Caco-2 (cell line): ENCODE data around the gene UBE2K. TPM values are rescaled to one million over a fixed set of nuclear protein-coding genes. Genes with fewer than 3 reads are reported as not detected.
"Not testable (repeated sequence)": the region's sequence is repeated elsewhere in the genome, so short reads cannot be mapped to it uniquely, and the experiment has no call there.

ENCODE experiments used
- BruUV-seq: library from RNA; stranded (reverse); fragments of 400-500 nt; replicated peaks from 2 replicates; lab custom pipeline; 2021; lab: Mats Ljungman, UMichigan
- CTCF ChIA-PET: fragments of 300-600 bp; sonication (Branson Sonifier 250); formaldehyde crosslinking; loops from one replicate; lab custom pipeline; 2022; ENCODE audit warnings: antibody characterized with exemption; lab: Charles Lee
- POLR2A ChIA-PET: fragments of 300-600 bp; sonication (Branson Sonifier 250); formaldehyde crosslinking; loops from one replicate; lab custom pipeline; 2022; ENCODE audit warnings: antibody characterized with exemption; lab: Charles Lee
- DNase-seq, 2 experiments: peaks; one replicate each; pipeline versions ENCODE4 v3.0.0 to v3.0.0-alpha.2; 2020 to 2022
- H3K27me3 ChIP-seq: replicated peaks from 2 replicates; pipeline ENCODE4 v1.6.0; 2011; ENCODE audit warnings: low read length; ENCODE audit not compliant: control insufficient read depth, insufficient read depth
- H3K36me3 ChIP-seq: 2 replicates; pipeline ENCODE4 v1.5.1; 2011; ENCODE audit warnings: low read length; ENCODE audit not compliant: control insufficient read depth, insufficient read depth
- H3K4me1 ChIP-seq: fragments of 250-450 bp; sonication (Bioruptor Pico); 2 replicates; pipeline ENCODE4 v1.5.1; 2020; ENCODE audit warnings: mild to moderate bottlenecking
- H3K4me3 ChIP-seq: 2 replicates; pipeline ENCODE4 v1.5.1; 2011; ENCODE audit warnings: low read depth, mild to moderate bottlenecking, control low read depth, low read length
- H3K9me3 ChIP-seq: fragments of 250-450 bp; sonication (Bioruptor Pico); 2 replicates; pipeline ENCODE4 v1.5.1; 2020; ENCODE audit warnings: mild to moderate bottlenecking, moderate library complexity
- H3K27ac Mint-ChIP-seq: one replicate; pipeline ENCODE4 v1.8.0; 2022; ENCODE audit warnings: mixed read lengths; ENCODE audit not compliant: unreplicated experiment
- H3K27me3 Mint-ChIP-seq: one replicate; pipeline ENCODE4 v1.8.0; 2022; ENCODE audit warnings: mixed read lengths; ENCODE audit not compliant: insufficient read depth, unreplicated experiment
- H3K36me3 Mint-ChIP-seq: one replicate; pipeline ENCODE4 v1.8.0; 2022; ENCODE audit warnings: mild to moderate bottlenecking, mixed read lengths; ENCODE audit not compliant: insufficient read depth, unreplicated experiment
- H3K4me1 Mint-ChIP-seq: one replicate; pipeline ENCODE4 v1.8.0; 2022; ENCODE audit warnings: low read depth, mixed read lengths; ENCODE audit not compliant: unreplicated experiment
- H3K4me3 Mint-ChIP-seq: one replicate; pipeline ENCODE4 v1.8.0; 2022; ENCODE audit warnings: mild to moderate bottlenecking, moderate library complexity, mixed read lengths; ENCODE audit not compliant: unreplicated experiment
- H3K9me3 Mint-ChIP-seq: one replicate; pipeline ENCODE4 v1.8.0; 2022; ENCODE audit warnings: mixed read lengths; ENCODE audit not compliant: unreplicated experiment
- CTCF ChIP-seq, 2 experiments: fragments of 200-600 bp in 1 of 2; IDR thresholded peaks; 1 replicate in 1 of 2; 2 replicates in 1 of 2; pipeline versions ENCODE4 v1.5.1 to v1.8.0; 2011 to 2022; ENCODE audit warnings: antibody characterized with exemption in 1 of 2, control low read depth in 1 of 2, inconsistent platforms in 1 of 2, low read depth in 1 of 2, low read length in 1 of 2, mild to moderate bottlenecking in 1 of 2, moderate library complexity in 1 of 2; ENCODE audit not compliant: insufficient read depth in 1 of 2, severe bottlenecking in 1 of 2, unreplicated experiment in 1 of 2
- intact Hi-C: fragments of 100-400 bp; cut with micrococcal nuclease; formaldehyde crosslinking; loops from one replicate; pipeline ENCODE4 v1.10.0; 2022; ENCODE audit not compliant: unreplicated experiment
- total RNA-seq: library from RNA; stranded (reverse); gene quantifications from 2 replicates; pipeline ENCODE4 v1.2.3, GENCODE V29; 2022

UBE2K gene
- total RNA-seq, 1 experiment from 2014 or later, result 141 TPM

- Mint-ChIP-seq H3K4me1 (no peaks in the 10 kb centered on the region), H3K36me3 (peaks cover 13% of the 10 kb centered on the region), H3K27ac (no peak overlapping the region), H3K4me3 (no peak overlapping the region), H3K9me3 (peaks cover 15% of the 10 kb centered on the region), H3K27me3 (no peaks in the 10 kb centered on the region)
- no peak for TF ChIP-seq CTCF (IDR thresholded peaks at IDR 0.05; ENCODE audit: insufficient read depth in 1 of 2, low read depth in 1 of 2, low read length in 1 of 2, severe bottlenecking in 1 of 2, unreplicated experiment in 1 of 2)
- ChIA-PET CTCF (interaction anchor here (0.7 to 0.9 kb wide), 2 partner anchors 131 to 339 kb away, joined by 5 read pairs; no protein-coding TSS in a partner anchor), POLR2A (no interaction called here)
- H3K4me3 ChIP-seq, result no peak overlapping the region
- no peaks in the 10 kb centered on the region for H3K4me1 ChIP-seq
- no peak for DNase-seq
- no peaks in the 10 kb centered on the region for H3K27me3 ChIP-seq
- no peaks in the 10 kb centered on the region for H3K9me3 ChIP-seq
- no TSS peak for BruUV-seq
- intact Hi-C loops, result no loop called here
- no peaks in the 10 kb centered on the region for H3K36me3 ChIP-seq
Observed at GRCh38 chr4:39808231-39808749, 110.4 kb downstream of the UBE2K start.

- H3K9me3 ChIP-seq, result no peaks in the 10 kb centered on the region
- Mint-ChIP-seq H3K27me3 (no peaks in the 10 kb centered on the region), H3K9me3 (peaks cover 15% of the 10 kb centered on the region), H3K36me3 (peaks cover 28% of the 10 kb centered on the region), H3K27ac (peak overlapping the region; percentile 70), H3K4me3 (peak overlapping the region; percentile 5), H3K4me1 (no peaks in the 10 kb centered on the region)
- CTCF ChIA-PET, result no interaction called here
- no peak for DNase-seq
- no peak overlapping the region for H3K4me3 ChIP-seq
- intact Hi-C loops, result no loop called here
- no peaks in the 10 kb centered on the region for H3K27me3 ChIP-seq
- BruUV-seq, result no TSS peak
- POLR2A ChIA-PET, result no interaction called here
- no peaks in the 10 kb centered on the region for H3K36me3 ChIP-seq
- no peak for TF ChIP-seq CTCF (IDR thresholded peaks at IDR 0.05; ENCODE audit: insufficient read depth in 1 of 2, low read depth in 1 of 2, low read length in 1 of 2, severe bottlenecking in 1 of 2, unreplicated experiment in 1 of 2)
- no peaks in the 10 kb centered on the region for H3K4me1 ChIP-seq
Observed at GRCh38 chr4:39812500-39812899, 114.6 kb downstream of the UBE2K start.

GRCh38 chr4:39813033-39813432 is 115.1 kb downstream of the UBE2K start:
- Mint-ChIP-seq H3K36me3 (peaks cover 28% of the 10 kb centered on the region), H3K27ac (peak overlapping the region; percentile 70), H3K9me3 (peaks cover 15% of the 10 kb centered on the region)
- DNase-seq, H3K27me3 Mint-ChIP-seq, POLR2A ChIA-PET, H3K4me1 ChIP-seq, CTCF ChIA-PET, H3K4me3 ChIP-seq, H3K4me3 Mint-ChIP-seq, H3K36me3 ChIP-seq, intact Hi-C loops, H3K9me3 ChIP-seq, BruUV-seq, H3K27me3 ChIP-seq, H3K4me1 Mint-ChIP-seq: not testable (repeated sequence)

- H3K27me3 ChIP-seq, H3K4me1 Mint-ChIP-seq, DNase-seq, H3K4me1 ChIP-seq, H3K9me3 ChIP-seq, H3K27me3 Mint-ChIP-seq, H3K36me3 ChIP-seq, H3K4me3 Mint-ChIP-seq, BruUV-seq, CTCF ChIA-PET, H3K27ac Mint-ChIP-seq, POLR2A ChIA-PET, H3K4me3 ChIP-seq, intact Hi-C loops: not testable (repeated sequence)
- H3K9me3 Mint-ChIP-seq, result peaks cover 15% of the 10 kb centered on the region
- peaks cover 32% of the 10 kb centered on the region for H3K36me3 Mint-ChIP-seq
Observed at GRCh38 chr4:39813761-39814160, 115.8 kb downstream of the UBE2K start.
